Measurements from ENCODE around the gene AFF4. TPM values are rescaled to one million over a fixed set of nuclear protein-coding genes. Genes with fewer than 3 reads are reported as not detected.
"Not testable (repeated sequence)": the region's sequence is repeated elsewhere in the genome, so short reads cannot be mapped to it uniquely, and the experiment has no call there.

The AFF4 gene
- total and polyA plus RNA-seq, 2 donors (not counting 1 experiment from before 2014, with no cell fraction given), result 16.2 to 81.5 TPM

GRCh38 chr5:132859889-132860437, 103.5 kb downstream of the AFF4 start:
- no peak for TF ChIP-seq CTCF (IDR thresholded peaks at IDR 0.05)
- no peak for TF ChIP-seq EZH2 (IDR thresholded peaks at IDR 0.05; ENCODE audit: borderline replicate concordance, insufficient read depth, low read depth, low read length, poor library complexity, severe bottlenecking)
- H3K27me3 Mint-ChIP-seq, result peaks cover 12% of the 10 kb centered on the region
- Histone ChIP-seq H2AFZ (ENCODE audit: insufficient read depth, low read depth, low read length, poor library complexity, severe bottlenecking) (no peak overlapping the region), H3K79me2 (ENCODE audit: control insufficient read depth, insufficient read depth, low read length) (no peaks in the 10 kb centered on the region), H3K4me3 (ENCODE audit: control extremely low read depth in 1 of 5, extremely low read depth in 1 of 5, insufficient read depth in 1 of 5, low read depth in 2 of 5, low read length in 4 of 5) (no peak overlapping the region), H3K9me3 (ENCODE audit: control extremely low read depth in 1 of 3, control insufficient read depth in 2 of 3, insufficient read depth in 1 of 3, low read length in 2 of 3) (no peaks in the 10 kb centered on the region), H4K20me1 (ENCODE audit: control insufficient read depth, insufficient read depth, low read length, poor library complexity, severe bottlenecking) (no peaks in the 10 kb centered on the region), H3K4me2 (replicated peaks; ENCODE audit: low read depth, low read length, poor library complexity, severe bottlenecking) (no peak overlapping the region), H3K27me3 (replicated peaks in 1 of 4; ENCODE audit: control extremely low read depth in 1 of 4, control insufficient read depth in 3 of 4, insufficient read depth in 4 of 4, low read length in 3 of 4) (peaks cover 0 to 4% (median 0%) of the 10 kb centered on the region in 4 experiments), H3K4me1 (ENCODE audit: control insufficient read depth in 2 of 2, insufficient read depth in 2 of 2, low read length in 2 of 2) (no peaks in the 10 kb centered on the region), H3K36me3 (replicated peaks in 1 of 2; ENCODE audit: control extremely low read depth in 1 of 2, control insufficient read depth in 1 of 2, extremely low read depth in 1 of 2, insufficient read depth in 2 of 2, low read length in 1 of 2) (no peaks in the 10 kb centered on the region), H3K9ac (ENCODE audit: low read length) (no peak overlapping the region), H3K27ac (ENCODE audit: low read length in 2 of 2) (no peak overlapping the region)
- no peaks in the 10 kb centered on the region for H3K4me1 Mint-ChIP-seq
- ATAC-seq (ENCODE audit: low read depth) (no peak), DNase-seq (no peak)
- POLR2A ChIA-PET, result no interaction called here
- intact Hi-C loops (cut with micrococcal nuclease), result no loop called here
- no peaks in the 10 kb centered on the region for H3K9me3 Mint-ChIP-seq (ENCODE audit: insufficient read depth)
- H3K4me3 Mint-ChIP-seq, result no peak overlapping the region
- CTCF ChIA-PET, result interaction anchor here (1.9 kb wide), 1 partner anchor 23 kb away, joined by 4 read pairs; no protein-coding TSS in a partner anchor
- no CpG with 5 or more reads among the region's 2 CpGs for WGBS (ENCODE audit: insufficient coverage)
- H3K27ac Mint-ChIP-seq, result no peak overlapping the region

- ATAC-seq (ENCODE audit: low read depth) (no peak), DNase-seq (no peak)
- H3K9me3 Mint-ChIP-seq (ENCODE audit: insufficient read depth), result no peaks in the 10 kb centered on the region
- no peak overlapping the region for H3K4me3 Mint-ChIP-seq
- ChIA-PET POLR2A (no interaction called here), CTCF (no interaction called here)
- Histone ChIP-seq H3K4me1 (ENCODE audit: control insufficient read depth in 2 of 2, insufficient read depth in 2 of 2, low read length in 2 of 2) (no peaks in the 10 kb centered on the region), H4K20me1 (ENCODE audit: control insufficient read depth, insufficient read depth, low read length, poor library complexity, severe bottlenecking) (no peaks in the 10 kb centered on the region), H3K79me2 (ENCODE audit: control insufficient read depth, insufficient read depth, low read length) (no peaks in the 10 kb centered on the region), H3K36me3 (replicated peaks in 1 of 2; ENCODE audit: control extremely low read depth in 1 of 2, control insufficient read depth in 1 of 2, extremely low read depth in 1 of 2, insufficient read depth in 2 of 2, low read length in 1 of 2) (no peaks in the 10 kb centered on the region), H3K4me3 (ENCODE audit: control extremely low read depth in 1 of 5, extremely low read depth in 1 of 5, insufficient read depth in 1 of 5, low read depth in 2 of 5, low read length in 4 of 5) (no peak overlapping the region), H3K27ac (ENCODE audit: low read length in 2 of 2) (no peak overlapping the region), H3K27me3 (replicated peaks in 1 of 4; ENCODE audit: control extremely low read depth in 1 of 4, control insufficient read depth in 3 of 4, insufficient read depth in 4 of 4, low read length in 3 of 4) (peaks cover 0 to 4% (median 0%) of the 10 kb centered on the region in 4 experiments), H3K9me3 (ENCODE audit: control extremely low read depth in 1 of 3, control insufficient read depth in 2 of 3, insufficient read depth in 1 of 3, low read length in 2 of 3) (no peaks in the 10 kb centered on the region), H2AFZ (ENCODE audit: insufficient read depth, low read depth, low read length, poor library complexity, severe bottlenecking) (no peak overlapping the region), H3K4me2 (replicated peaks; ENCODE audit: low read depth, low read length, poor library complexity, severe bottlenecking) (no peak overlapping the region), H3K9ac (ENCODE audit: low read length) (no peak overlapping the region)
- WGBS (ENCODE audit: insufficient coverage), result 100% methylated on average over 1 of the region's 3 CpGs
- H3K4me1 Mint-ChIP-seq, result no peaks in the 10 kb centered on the region
- TF ChIP-seq EZH2 (IDR thresholded peaks at IDR 0.05; ENCODE audit: borderline replicate concordance, insufficient read depth, low read depth, low read length, poor library complexity, severe bottlenecking) (no peak), CTCF (IDR thresholded peaks at IDR 0.05) (no peak)
- H3K27me3 Mint-ChIP-seq, result peaks cover 17% of the 10 kb centered on the region
- no peak overlapping the region for H3K27ac Mint-ChIP-seq
- intact Hi-C loops (cut with micrococcal nuclease), result no loop called here
Measured at GRCh38 chr5:132856011-132856410, 107.4 kb downstream of the AFF4 start.

GRCh38 chr5:132854992-132855391, 108.4 kb downstream of the AFF4 start:
- H3K9me3 ChIP-seq (ENCODE audit: control extremely low read depth in 1 of 3, control insufficient read depth in 2 of 3, insufficient read depth in 1 of 3, low read length in 2 of 3); H3K9ac ChIP-seq (ENCODE audit: low read length); H3K4me3 ChIP-seq (ENCODE audit: control extremely low read depth in 1 of 5, extremely low read depth in 1 of 5, insufficient read depth in 1 of 5, low read depth in 2 of 5, low read length in 4 of 5); H3K36me3 ChIP-seq (replicated peaks in 1 of 2; ENCODE audit: control extremely low read depth in 1 of 2, control insufficient read depth in 1 of 2, extremely low read depth in 1 of 2, insufficient read depth in 2 of 2, low read length in 1 of 2); H3K4me1 Mint-ChIP-seq; H3K4me2 ChIP-seq (replicated peaks; ENCODE audit: low read depth, low read length, poor library complexity, severe bottlenecking); H4K20me1 ChIP-seq (ENCODE audit: control insufficient read depth, insufficient read depth, low read length, poor library complexity, severe bottlenecking); POLR2A ChIA-PET; H3K79me2 ChIP-seq (ENCODE audit: control insufficient read depth, insufficient read depth, low read length); DNase-seq; H3K4me1 ChIP-seq (ENCODE audit: control insufficient read depth in 2 of 2, insufficient read depth in 2 of 2, low read length in 2 of 2); H3K4me3 Mint-ChIP-seq; ATAC-seq (ENCODE audit: low read depth); H3K27me3 ChIP-seq (replicated peaks in 1 of 4; ENCODE audit: control extremely low read depth in 1 of 4, control insufficient read depth in 3 of 4, insufficient read depth in 4 of 4, low read length in 3 of 4); intact Hi-C loops (cut with micrococcal nuclease); H2AFZ ChIP-seq (ENCODE audit: insufficient read depth, low read depth, low read length, poor library complexity, severe bottlenecking); H3K9me3 Mint-ChIP-seq (ENCODE audit: insufficient read depth); H3K27ac ChIP-seq (ENCODE audit: low read length in 2 of 2); H3K27ac Mint-ChIP-seq: not testable (repeated sequence)
- WGBS (ENCODE audit: insufficient coverage), result 96% methylated on average over 5 of the region's 5 CpGs
- CTCF ChIA-PET, result interaction anchor here (2.2 kb wide), 1 partner anchor 26 kb away, joined by 9 read pairs; no protein-coding TSS in a partner anchor
- H3K27me3 Mint-ChIP-seq, result peaks cover 17% of the 10 kb centered on the region

All from B cell (primary cell).